HTERT RPE-1 (cell line): Measurements from ENCODE around the gene ZFHX3.
"Not testable (repeated sequence)": the region's sequence is repeated elsewhere in the genome, so short reads cannot be mapped to it uniquely, and the experiment has no call there.

Experiments used
- in situ Hi-C: fragments of 300-500 bp; cut with MboI; formaldehyde crosslinking; loops from 4 replicates; pipeline ENCODE4 v1.14.3; 2020; ENCODE audit warnings: low sequenced_read_pairs

The ZFHX3 gene, protein sequence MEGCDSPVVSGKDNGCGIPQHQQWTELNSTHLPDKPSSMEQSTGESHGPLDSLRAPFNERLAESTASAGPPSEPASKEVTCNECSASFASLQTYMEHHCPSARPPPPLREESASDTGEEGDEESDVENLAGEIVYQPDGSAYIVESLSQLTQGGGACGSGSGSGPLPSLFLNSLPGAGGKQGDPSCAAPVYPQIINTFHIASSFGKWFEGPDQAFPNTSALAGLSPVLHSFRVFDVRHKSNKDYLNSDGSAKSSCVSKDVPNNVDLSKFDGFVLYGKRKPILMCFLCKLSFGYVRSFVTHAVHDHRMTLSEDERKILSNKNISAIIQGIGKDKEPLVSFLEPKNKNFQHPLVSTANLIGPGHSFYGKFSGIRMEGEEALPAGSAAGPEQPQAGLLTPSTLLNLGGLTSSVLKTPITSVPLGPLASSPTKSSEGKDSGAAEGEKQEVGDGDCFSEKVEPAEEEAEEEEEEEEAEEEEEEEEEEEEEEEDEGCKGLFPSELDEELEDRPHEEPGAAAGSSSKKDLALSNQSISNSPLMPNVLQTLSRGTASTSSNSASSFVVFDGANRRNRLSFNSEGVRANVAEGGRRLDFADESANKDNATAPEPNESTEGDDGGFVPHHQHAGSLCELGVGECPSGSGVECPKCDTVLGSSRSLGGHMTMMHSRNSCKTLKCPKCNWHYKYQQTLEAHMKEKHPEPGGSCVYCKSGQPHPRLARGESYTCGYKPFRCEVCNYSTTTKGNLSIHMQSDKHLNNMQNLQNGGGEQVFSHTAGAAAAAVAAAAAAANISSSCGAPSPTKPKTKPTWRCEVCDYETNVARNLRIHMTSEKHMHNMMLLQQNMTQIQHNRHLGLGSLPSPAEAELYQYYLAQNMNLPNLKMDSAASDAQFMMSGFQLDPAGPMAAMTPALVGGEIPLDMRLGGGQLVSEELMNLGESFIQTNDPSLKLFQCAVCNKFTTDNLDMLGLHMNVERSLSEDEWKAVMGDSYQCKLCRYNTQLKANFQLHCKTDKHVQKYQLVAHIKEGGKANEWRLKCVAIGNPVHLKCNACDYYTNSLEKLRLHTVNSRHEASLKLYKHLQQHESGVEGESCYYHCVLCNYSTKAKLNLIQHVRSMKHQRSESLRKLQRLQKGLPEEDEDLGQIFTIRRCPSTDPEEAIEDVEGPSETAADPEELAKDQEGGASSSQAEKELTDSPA (N-terminal part only)

DNA sequence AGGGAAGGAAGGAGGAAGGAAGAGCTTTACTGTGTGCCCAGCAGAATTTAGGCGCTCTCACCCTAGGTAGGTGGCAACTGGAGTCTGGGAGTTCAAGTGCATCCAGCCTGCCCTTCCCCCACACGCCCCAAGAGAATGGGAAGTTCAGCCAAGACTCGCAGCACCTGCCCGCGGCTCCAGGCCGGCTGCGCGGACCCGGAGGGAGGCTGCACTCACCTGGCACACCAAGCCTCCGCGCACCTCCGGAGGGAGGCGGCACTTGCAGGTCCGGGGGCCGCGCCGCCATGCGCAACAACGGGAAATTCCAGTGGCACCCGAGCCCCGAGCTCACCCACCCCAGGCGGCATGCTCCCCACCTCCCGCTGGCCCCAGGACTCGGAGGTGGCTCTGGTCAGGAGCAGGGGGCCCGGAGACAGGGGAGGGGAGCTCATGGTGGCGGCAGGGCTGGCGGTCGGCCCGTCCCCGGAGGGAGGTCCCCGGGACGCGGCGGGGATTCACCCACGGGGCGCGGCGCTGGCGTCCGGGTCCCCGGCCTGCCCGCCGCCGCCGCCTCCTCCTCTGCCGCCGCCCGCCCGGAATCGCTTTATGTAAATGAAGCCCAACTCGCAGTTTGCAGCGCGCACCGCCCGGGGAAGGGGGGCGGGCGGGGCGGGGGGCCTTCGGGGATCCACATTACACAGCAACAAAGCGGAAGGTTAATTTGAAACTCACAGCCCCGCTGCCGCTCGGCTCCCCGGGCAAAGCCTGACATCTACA is at the start of gene ZFHX3:
Gene ZFHX3, minus strand, starts transcription at position 593 of the 756 bp plus-strand sequence. CDS start 87,983 bp downstream, outside the sequence.
- in situ Hi-C loops: no loop called here

DNA sequence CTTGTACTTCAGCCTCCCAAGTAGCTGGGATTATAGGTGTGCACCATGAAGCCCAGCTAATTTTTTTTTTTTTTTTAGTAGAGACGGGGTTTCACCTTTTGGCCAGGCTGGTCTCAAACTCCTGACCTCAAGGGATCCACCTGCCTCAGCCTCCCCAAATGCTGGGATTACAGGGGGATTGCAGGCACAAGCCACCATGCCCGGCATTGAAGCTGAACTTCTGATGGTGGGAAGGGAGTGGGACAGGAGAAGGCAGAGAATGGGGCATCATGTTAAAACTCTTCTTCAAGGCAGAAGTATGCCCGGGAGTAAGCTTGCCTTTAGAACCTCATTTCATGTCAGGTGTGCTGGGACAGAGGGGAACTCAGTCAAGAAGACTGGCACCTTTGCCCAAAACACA is 48.6 kb upstream of the ZFHX3 start:
- in situ Hi-C loops: no loop called here

GRCh38 chr16:73095885-73096421 is 48.0 kb upstream of the ZFHX3 start:
- in situ Hi-C loops: no loop called here

GRCh38 chr16:73095142-73095820 is 47.4 kb upstream of the ZFHX3 start:
- in situ Hi-C loops: no loop called here

- in situ Hi-C loops: no loop called here
Observed at GRCh38 chr16:73094371-73094770, 46.4 kb upstream of the ZFHX3 start.

DNA sequence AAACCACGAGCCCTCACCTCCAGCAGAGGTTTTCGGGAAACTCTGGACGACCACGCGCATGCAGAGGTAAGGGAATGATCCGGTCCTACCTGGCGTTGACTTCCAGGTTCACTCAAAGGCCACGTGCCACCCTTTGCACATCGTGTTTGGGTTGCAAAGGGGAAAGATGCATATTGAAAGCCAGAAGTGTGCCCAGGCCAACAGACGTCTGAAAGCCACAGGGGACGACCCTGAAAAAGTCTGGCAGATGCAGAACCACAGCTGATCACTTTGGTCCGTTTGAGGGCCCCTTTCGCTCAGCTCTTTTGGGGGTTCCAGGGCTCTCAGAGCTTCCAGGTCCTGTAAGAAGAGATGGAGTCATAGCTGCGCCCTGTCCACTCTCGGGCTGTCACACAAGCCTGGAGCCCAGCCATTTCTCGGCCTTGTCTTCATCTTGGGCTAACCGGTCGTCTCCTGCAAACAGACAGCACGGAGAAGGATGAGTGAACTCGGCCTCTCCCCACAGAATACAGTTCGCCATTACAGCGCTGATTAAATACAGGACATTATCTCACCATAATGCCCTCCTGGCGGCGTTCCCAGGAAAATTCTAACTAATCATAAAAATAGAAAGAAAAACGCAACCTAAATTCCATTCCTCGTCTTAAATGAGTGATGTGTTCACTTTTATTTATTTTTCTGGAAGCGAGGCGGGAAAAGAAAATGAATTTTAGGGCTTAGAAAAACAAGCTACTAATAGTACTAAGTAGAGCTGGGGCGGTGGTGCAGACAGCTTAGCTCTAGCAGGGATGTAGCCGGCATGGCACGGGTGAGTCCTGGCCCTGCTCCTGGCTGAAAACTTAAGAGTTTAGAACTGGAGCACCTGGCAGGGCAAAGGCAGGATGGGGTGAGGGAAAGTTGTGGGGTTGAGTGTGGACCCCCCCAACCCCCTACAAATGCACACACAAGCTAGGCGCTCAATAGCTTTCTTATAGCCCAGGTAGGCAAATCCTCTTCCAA is 45.5 kb upstream of the ZFHX3 start:
- in situ Hi-C loops: no loop called here

GRCh38 chr16:73092236-73092781 is 44.4 kb upstream of the ZFHX3 start:
- in situ Hi-C loops: no loop called here

- in situ Hi-C loops: no loop called here
Observed at GRCh38 chr16:73091174-73091573, 43.2 kb upstream of the ZFHX3 start.

GRCh38 chr16:73089420-73089819 is 41.5 kb upstream of the ZFHX3 start:
- in situ Hi-C loops: no loop called here

- in situ Hi-C loops: no loop called here
Observed at GRCh38 chr16:73086108-73086507, 38.2 kb upstream of the ZFHX3 start.

GRCh38 chr16:73083271-73083670 is 35.3 kb upstream of the ZFHX3 start:
- in situ Hi-C loops: no loop called here

GRCh38 chr16:73082634-73083051 is 34.7 kb upstream of the ZFHX3 start:
- in situ Hi-C loops: not testable (repeated sequence)

DNA sequence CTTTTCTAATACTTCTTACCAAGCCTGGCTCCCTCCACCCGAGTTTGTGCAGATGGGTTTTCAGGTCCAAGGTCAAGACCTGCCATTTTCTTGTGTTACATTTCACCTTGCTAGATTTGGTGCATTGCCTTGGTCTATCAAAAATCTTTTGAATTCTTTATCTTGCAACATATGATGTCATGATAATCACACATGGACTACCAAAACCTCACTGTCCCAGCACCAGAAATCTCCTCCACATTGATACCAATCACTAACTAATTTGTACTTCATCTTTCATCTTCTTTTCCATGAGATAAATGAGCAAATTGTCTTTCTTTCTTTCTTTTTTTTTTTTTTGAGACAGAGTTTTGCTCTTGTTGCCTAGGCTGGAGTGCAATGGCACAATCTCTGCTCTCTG is 33.0 kb upstream of the ZFHX3 start:
- in situ Hi-C loops: no loop called here

- in situ Hi-C loops: no loop called here
Observed at GRCh38 chr16:73076324-73076810, 28.4 kb upstream of the ZFHX3 start.

- in situ Hi-C loops: no loop called here
Observed at GRCh38 chr16:73074382-73074781, 26.5 kb upstream of the ZFHX3 start.

DNA sequence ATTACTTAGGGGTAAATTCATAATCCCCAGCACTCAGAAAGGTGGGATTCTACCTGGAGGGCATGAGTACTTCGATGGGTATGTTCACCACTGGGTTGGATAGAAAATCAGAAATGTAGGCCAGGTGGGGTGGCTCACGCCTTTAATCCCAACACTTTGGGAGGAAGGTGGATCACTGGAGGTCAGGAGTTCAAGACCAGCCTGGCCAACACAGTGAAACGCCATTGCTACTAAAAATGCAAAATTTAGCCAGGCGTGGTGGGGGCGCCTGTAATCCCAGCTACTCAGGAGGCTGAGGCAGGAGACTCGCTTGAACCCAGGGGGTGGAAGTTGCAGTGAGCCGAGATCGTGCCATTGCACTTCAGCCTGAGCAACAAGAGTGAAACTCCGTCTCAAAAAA is 24.1 kb upstream of the ZFHX3 start:
- in situ Hi-C loops: not testable (repeated sequence)

DNA sequence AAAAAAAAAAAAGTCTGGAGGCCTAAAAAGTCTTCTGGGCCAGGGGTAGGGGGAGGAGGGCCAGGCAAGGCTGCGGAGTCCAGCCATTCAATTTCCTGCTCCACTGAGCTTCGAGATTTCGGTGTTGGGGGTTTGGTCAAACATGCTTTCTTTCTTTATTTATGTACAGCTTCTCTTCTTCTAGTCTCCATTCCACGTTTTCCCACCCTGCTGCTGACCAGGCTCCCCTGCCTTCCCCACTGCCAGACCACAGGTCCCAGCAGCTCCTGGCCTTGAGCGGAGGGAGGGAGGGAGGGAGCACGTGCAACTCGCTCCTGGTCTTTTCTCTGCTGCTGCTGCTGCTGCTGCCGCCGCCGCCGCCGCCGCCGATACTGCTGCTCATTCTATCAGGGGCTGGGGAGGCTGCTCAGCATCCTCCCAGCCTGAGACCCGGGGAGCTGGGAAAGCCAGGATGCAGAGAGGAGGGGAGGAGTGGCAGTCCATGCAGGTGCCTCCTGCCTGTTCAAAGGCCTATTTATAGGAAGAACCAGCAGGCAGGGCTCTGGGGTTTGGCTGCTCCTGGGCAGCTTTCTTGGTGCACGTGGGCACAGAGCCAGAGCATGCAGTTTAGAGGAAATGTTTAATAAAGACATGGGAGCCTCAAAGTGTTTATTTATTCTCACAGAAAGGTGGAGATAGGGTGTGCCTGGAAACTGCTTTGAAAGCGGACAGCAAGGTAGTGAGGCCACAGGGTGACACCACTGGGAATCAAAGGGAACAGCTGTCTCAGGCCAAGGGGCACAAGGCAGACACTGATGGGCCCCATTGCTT is 23.4 kb upstream of the ZFHX3 start:
- in situ Hi-C loops: no loop called here
